ENCODE measurements around the gene ROR1. TPM values are rescaled to one million over a fixed set of nuclear protein-coding genes. Genes with fewer than 3 reads are reported as not detected.

The ROR1 gene
- total RNA-seq, 1 experiment from 2014 or later = 33.8 TPM

DNA sequence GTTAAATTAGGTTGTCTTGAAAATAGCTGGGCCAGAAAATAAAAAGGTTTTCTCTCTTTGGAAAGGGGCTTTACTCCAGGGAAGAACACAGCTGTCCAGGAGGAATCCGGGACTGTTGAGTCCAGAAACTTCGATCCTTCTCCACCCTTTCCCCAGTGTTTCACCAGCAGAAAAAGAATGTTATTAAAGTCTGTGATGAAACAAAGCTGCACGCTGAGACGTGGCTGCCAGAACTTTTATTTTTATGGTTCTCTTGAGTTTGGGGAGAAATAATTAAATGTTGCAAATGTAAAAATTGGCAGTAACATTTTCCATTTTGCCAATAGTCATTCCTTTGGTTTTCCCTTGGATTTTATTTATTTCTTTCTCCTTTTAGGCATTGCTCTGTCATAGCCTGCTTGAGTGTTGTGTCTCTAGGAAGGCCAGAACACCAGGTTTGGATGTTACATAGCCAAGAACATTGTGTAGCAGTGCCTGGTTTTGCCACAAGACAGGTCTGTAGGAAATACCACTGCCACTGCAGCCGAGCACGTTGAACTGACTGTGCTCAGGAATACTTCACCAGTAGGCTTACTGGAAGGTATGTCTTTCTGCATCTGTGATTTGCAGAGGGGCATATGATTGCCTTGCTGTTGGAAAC lies 87.4 kb downstream of the ROR1 start:
- no peak overlapping the region for H3K27ac Mint-ChIP-seq (ENCODE audit: unreplicated experiment)
- CTCF ChIA-PET = no interaction called here
- H3K4me3 Mint-ChIP-seq (ENCODE audit: low read depth, unreplicated experiment) = no peak overlapping the region

DNA sequence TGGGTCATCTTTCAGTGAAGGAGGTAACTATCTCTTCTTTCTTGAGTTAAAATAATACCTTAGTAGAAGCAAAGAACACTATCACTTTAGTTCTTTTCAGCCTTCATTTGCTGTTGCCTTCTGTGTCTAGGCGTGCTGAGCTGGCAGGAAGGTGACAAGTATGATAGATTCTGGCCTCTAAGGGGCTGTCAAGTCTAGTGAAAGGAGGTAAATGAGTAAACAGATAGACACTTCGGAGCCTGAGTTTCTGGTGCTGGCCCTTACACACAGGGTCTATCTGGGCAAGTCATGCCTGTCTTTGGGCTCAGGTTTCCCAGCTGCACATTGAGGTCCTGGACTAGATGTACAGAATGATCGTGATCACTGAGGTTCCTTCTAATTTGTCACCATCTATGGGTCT lies 89.3 kb downstream of the ROR1 start:
- peaks cover 29% of the 10 kb centered on the region for H3K4me1 Mint-ChIP-seq (ENCODE audit: low read depth, unreplicated experiment)
- H3K27ac Mint-ChIP-seq (ENCODE audit: unreplicated experiment) = no peak overlapping the region
- DNase-seq = no peak
- no TSS peak for BruUV-seq (replicated peaks)
- TF ChIP-seq, protein P1, sequence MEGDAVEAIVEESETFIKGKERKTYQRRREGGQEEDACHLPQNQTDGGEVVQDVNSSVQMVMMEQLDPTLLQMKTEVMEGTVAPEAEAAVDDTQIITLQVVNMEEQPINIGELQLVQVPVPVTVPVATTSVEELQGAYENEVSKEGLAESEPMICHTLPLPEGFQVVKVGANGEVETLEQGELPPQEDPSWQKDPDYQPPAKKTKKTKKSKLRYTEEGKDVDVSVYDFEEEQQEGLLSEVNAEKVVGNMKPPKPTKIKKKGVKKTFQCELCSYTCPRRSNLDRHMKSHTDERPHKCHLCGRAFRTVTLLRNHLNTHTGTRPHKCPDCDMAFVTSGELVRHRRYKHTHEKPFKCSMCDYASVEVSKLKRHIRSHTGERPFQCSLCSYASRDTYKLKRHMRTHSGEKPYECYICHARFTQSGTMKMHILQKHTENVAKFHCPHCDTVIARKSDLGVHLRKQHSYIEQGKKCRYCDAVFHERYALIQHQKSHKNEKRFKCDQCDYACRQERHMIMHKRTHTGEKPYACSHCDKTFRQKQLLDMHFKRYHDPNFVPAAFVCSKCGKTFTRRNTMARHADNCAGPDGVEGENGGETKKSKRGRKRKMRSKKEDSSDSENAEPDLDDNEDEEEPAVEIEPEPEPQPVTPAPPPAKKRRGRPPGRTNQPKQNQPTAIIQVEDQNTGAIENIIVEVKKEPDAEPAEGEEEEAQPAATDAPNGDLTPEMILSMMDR (IDR thresholded peaks at IDR 0.05; ENCODE audit: unreplicated experiment) = no peak
- CTCF ChIA-PET = interaction anchor here (0.5 kb wide), 1 partner anchor 385 kb away, joined by 3 read pairs; no protein-coding TSS in a partner anchor
- intact Hi-C loops (cut with micrococcal nuclease; ENCODE audit: unreplicated experiment) = no loop called here
- H3K36me3 Mint-ChIP-seq (ENCODE audit: insufficient read depth, unreplicated experiment) = no peaks in the 10 kb centered on the region
- H3K4me3 Mint-ChIP-seq (ENCODE audit: low read depth, unreplicated experiment) = no peak overlapping the region
- H3K9me3 Mint-ChIP-seq (ENCODE audit: low read depth, unreplicated experiment) = no peaks in the 10 kb centered on the region
- no peaks in the 10 kb centered on the region for H3K27me3 Mint-ChIP-seq (ENCODE audit: unreplicated experiment)

More for the DNA sequence above, 87.4 kb downstream of the ROR1 start:
- DNase-seq = no peak
- Mint-ChIP-seq H3K9me3 (ENCODE audit: low read depth, unreplicated experiment) (peaks cover 7% of the 10 kb centered on the region), H3K27me3 (ENCODE audit: unreplicated experiment) (no peaks in the 10 kb centered on the region), H3K4me1 (ENCODE audit: low read depth, unreplicated experiment) (peaks cover 19% of the 10 kb centered on the region), H3K36me3 (ENCODE audit: insufficient read depth, unreplicated experiment) (no peaks in the 10 kb centered on the region)
- TF ChIP-seq, protein P1 (IDR thresholded peaks at IDR 0.05; ENCODE audit: unreplicated experiment) = no peak
- intact Hi-C loops (cut with micrococcal nuclease; ENCODE audit: unreplicated experiment) = no loop called here
- BruUV-seq (replicated peaks) = no TSS peak

DNA sequence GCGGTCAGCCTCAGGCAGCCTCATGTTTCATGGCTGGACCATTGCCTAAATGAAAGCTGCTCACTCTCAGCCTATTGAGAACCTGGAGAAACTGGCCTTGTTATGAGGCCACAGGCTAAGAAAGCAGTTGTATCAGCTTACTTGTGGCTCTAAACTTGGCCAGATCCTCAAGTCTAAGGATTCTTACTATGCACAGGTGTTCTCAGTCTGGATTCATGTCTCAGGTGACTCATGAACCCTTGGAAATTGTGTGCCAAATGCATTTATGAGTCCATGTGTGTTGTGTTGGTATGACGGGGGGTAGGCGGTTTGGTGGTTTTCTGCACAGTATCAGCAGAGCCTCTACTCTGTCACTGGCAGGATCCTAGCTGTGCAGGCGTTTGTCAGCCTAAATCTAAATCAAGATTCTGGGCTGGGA lies 90.4 kb downstream of the ROR1 start:
- CTCF ChIA-PET = interaction anchor here (0.6 to 1.2 kb wide), 3 partner anchors 15 to 172 kb away, joined by 3 to 10 read pairs (median 4); no protein-coding TSS in a partner anchor
- Mint-ChIP-seq H3K27me3 (ENCODE audit: unreplicated experiment) (no peaks in the 10 kb centered on the region), H3K4me1 (ENCODE audit: low read depth, unreplicated experiment) (peaks cover 39% of the 10 kb centered on the region), H3K36me3 (ENCODE audit: insufficient read depth, unreplicated experiment) (no peaks in the 10 kb centered on the region), H3K9me3 (ENCODE audit: low read depth, unreplicated experiment) (no peaks in the 10 kb centered on the region), H3K4me3 (ENCODE audit: low read depth, unreplicated experiment) (no peak overlapping the region), H3K27ac (ENCODE audit: unreplicated experiment) (no peak overlapping the region)
- TF ChIP-seq, protein P1 (IDR thresholded peaks at IDR 0.05; ENCODE audit: unreplicated experiment) = no peak
- DNase-seq = no peak
- no TSS peak for BruUV-seq (replicated peaks)
- intact Hi-C loops (cut with micrococcal nuclease; ENCODE audit: unreplicated experiment) = no loop called here

DNA sequence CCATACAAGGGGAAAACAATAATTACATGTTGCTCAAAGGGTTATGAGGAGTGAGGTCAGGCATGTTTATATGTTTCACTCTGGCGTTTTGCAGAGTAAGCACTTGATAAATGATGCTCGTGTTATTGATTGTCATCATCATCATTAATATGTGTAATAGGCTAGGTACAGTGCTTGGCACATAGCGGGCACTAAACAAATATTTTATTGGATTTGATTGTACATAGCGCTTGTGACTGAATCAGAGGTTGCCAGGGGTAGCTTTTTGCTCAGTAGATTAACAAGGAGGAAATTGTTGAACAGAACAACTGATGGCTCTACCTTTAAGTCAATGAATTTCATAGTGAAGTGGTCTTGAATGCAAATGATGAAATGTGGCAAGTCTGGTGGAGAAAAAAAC lies 91.7 kb downstream of the ROR1 start:
- TF ChIP-seq, protein P1 (IDR thresholded peaks at IDR 0.05; ENCODE audit: unreplicated experiment) = no peak
- BruUV-seq (replicated peaks) = no TSS peak
- Mint-ChIP-seq H3K27ac (ENCODE audit: unreplicated experiment) (no peak overlapping the region), H3K4me1 (ENCODE audit: low read depth, unreplicated experiment) (peaks cover 51% of the 10 kb centered on the region), H3K9me3 (ENCODE audit: low read depth, unreplicated experiment) (no peaks in the 10 kb centered on the region), H3K27me3 (ENCODE audit: unreplicated experiment) (no peaks in the 10 kb centered on the region), H3K36me3 (ENCODE audit: insufficient read depth, unreplicated experiment) (no peaks in the 10 kb centered on the region), H3K4me3 (ENCODE audit: low read depth, unreplicated experiment) (no peak overlapping the region)
- intact Hi-C loops (cut with micrococcal nuclease; ENCODE audit: unreplicated experiment) = no loop called here
- no peak for DNase-seq
- CTCF ChIA-PET = interaction anchor here (1.2 kb wide), 1 partner anchor 174 kb away, joined by 4 read pairs; no protein-coding TSS in a partner anchor

Measured in Calu3 (cell line).